Activated CD4-positive, alpha-beta T cell treated with anti-CD3 and anti-CD28 coated beads for 1 hour (primary cell): ENCODE measurements around the gene ITM2C.
A peak's percentile ranks its signal among the peaks of the same experiment; 100 is the strongest.

ENCODE experiments used
- DNase-seq: peaks from one replicate; pipeline ENCODE4 v3.0.0-alpha.2; 2020

ITM2C gene

DNA sequence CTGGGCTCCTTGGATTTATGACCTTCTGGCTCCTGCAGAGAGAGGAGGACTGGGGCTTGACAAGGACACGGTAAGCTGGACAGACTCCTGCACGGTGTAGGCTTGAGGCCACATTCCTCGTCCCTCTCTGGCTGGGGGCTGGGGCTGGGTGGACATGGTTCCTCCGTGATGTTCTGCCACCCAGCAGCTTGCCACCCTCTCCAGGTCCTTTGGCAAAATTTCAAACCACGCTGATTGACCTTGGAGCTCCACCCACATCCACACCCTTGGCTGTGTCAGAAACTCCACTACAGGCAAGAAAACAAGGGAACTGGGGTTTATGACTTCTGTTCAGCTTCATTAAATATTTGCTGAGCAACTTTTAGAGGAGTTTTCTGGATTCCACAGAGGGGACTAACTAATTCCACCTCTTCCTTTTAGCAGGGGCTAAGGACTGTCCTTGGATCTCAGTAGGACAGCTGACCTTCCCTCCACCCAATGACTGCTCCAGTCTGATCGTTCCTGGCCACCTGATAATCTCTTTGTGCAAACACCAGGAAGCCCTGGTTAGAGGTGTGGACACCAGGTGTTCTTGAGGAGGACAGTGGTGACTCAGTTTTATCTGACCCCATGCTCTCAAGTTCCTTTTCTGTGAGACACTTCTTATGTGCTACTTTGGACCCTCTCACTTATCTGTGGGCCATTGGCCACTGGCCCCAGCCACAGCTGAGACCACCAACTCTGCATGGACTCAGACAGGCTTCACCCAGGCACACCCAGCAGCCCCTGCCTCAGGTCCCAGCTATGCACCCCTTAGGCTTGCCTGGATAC is 31.0 kb downstream of the ITM2C start:
- no peak for DNase-seq

DNA sequence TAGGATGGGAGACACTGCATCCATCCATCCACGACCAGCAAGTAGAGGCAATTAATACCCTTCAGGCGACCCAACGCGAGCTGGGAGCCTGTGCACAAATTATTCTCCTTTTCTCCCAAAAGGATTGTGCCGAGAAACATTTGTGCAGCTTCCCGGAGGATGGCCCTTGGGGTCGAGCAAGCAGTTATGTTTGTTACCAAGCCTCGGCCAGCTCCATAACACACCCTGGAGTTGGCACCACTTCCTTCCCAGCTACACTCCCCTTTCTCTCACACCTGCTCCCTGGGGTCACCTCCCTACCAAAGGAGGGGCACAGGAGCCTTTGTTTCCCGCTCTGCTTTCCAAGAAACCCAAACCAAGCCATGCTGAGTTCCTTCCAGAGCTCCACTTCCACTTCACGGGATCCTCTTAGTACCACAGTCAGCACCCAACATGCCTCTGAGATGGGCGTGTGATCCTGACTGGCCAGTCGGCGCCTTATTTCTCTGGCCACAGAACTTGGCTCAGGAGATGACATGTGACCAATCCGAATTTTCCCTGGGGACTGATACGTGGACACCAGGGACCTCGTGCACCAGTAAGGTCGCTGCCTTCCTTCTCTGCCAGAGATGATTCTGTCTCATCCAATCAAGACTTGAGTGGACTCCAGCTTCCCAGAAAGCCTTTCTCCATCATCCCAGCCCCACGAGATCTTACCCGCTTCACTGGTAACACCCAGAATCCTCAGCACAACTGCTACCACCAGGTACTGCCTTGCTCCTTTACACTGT is 31.8 kb downstream of the ITM2C start:
- no peak for DNase-seq

DNA sequence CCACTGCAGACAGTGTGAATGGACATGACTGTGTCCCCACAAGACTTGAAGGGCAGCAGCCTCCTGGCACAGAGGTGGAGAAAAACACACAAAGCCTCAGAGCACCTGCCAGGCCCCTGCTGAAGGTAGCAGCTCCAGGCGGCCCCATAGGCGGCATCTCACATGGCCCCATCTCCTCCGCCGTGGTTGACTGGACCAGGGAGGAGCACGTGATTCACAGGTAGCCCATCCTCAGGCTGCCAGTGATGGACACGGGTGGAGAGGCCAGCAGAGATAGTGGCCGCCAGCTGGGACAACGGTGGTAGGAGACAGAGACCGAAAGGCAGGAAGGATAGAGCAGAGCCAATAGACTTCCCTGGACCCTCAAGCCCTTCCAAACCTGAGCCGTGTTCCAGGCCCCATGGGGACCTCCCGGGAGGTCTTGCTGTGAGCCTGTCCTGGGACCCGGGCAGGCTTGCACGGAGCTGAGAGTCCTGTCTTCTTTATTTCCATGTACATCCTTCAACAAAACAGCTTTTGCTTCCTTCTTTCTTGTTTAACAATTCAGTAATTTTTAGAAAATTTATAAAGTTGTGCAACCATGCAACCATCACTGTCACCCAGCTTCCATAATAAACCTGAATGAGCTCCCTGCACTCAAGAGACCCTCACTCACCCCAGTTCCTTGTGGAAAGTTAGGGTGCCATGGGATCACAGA is 33.4 kb downstream of the ITM2C start:
- no peak for DNase-seq

DNA sequence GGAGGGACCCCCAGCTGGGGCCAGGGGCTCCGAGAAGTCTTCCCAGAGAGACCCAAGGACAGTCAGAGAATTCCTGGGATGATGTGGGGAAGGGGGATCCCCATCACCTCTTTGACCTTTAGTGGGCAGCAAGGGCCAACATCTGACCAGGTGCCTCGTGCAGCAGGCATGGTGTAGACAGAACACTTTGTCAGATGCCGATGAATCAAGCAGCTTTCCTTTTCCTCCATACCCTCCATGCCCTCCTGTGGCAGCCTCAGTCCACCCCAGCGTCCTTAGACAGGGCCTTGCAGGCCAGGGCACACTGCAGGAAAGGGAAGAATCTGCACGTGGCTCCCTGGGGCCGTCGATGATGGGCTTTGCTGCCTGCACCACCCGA is 34.0 kb downstream of the ITM2C start:
- no peak for DNase-seq

GRCh38 chr2:230899287-230899686 is 34.5 kb downstream of the ITM2C start:
- no peak for DNase-seq

DNA sequence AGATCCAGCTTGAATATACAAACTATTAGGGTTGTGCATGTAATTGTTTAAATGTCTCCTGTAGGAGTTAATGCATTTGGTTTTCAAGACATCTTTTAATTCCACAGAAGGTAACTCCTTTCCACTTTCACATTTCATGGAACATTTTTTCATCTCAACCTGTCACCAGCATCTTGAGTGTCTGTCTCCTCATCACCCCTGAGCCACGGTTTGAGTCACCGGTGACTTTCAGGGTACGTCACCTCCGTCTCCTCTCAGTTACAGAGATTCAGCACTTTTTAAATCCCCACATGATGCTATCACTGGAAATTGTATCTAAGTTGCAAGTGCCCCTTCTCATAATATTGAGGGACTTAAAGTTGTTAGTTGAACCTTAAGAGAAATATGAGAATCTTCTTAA is 35.0 kb downstream of the ITM2C start:
- no peak for DNase-seq

GRCh38 chr2:230900336-230900995 is 35.7 kb downstream of the ITM2C start:
- no peak for DNase-seq

GRCh38 chr2:230901006-230901405 is 36.3 kb downstream of the ITM2C start:
- DNase-seq: no peak

DNA sequence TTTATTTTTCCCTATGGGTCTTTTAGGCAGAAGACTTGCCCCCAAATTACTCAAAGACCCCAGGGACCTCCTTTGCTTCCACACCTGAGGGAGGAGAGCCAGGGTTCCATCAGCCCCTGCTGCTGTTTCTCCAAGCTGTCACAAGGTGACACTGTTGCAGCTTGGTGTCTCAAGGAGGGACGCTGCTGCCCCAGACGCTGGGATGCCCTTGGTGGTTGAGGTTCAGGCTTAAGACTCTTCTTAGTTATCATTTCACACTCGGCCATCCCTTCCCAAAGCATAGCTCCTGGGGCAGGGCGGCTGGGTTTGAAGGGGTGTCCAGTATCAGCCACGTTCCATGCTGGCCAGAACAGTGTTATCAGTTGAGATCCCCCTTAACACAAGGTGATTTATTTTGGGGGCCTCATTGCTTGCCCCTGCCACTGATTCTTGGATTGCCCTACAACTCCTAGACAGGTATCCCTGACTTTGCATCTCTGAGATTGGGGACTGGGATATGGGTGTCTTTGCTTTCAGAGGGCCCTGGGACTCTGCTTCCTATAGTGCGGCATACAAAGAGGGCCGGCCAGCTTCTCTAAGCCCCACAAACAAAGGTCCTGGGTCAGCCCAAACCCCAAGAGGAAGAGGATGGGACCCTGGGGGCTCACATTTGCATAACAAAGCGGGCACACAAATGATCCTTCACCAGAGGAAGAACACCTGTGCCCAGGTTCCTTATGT is 37.6 kb downstream of the ITM2C start:
- DNase-seq: peak; percentile 35

DNA sequence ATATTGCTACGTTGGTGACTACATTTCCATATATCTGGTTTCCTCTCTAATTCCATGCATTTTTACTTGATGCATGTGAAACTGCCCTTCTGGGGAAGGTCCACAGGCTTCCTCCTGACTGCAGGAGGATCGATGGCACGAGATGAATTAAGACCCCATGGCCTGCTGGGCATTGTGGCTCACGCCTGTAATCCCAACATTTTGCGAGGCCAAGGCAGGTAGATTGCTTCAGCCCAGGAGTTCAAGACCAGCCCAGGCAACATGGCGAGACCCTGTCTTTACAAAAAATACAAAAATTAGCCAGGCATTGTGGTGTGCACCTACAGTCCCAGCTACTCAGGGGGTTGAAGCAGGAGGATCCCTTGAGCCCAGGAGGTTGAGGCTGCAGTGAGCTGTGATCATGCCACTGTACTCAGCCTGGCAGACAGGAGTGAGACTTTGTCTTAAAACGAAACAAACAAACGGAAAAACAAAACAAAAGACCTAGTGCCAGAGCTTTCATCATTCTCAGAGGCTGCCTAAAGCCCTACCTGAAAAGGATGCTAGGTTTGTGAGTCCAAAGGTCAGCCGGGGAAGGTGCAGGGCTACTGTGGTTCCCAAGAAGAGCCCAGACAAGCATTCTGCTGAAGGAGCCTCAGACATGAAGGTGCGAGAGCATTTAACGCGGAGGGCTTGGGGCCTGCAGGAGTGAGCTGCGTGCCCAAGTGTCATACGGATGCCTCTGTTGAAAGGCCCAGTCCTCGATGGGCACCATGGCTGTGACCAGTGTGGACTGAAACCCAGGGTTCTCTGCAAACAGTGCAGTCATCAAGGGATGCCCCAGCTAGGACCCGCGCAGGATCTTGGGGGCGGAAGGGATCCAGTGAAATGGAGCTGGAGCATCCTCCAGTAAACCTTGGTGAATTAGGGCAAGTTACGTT is 38.7 kb downstream of the ITM2C start:
- DNase-seq: no peak

DNA sequence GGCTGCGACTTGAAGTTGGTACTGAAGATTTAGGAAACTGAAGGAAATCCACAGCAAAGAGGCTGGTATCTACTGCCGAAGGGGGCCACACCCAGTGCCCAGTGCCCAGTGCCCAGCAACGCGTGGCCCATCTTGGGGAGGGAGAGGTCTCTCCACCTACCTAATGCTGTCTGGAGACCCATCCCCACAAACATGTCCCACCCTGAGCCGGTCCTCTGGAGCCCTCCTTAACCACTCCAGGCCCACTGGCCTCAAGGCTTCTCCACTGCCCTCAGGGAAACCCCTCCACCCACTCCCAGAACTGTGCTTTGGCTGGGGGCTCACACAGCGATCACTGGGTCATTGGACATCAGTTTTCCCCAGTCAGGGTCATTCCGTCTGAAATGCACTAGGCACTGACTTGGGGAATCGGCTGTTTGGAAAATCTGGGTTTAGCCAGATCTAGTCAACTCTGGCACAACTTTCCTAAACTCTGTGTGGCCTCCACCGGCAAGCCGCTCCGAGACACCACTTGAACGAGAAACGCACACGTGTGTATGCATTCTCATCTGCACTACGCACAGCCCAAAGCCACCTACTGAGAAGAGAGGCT is 40.2 kb downstream of the ITM2C start:
- no peak for DNase-seq

DNA sequence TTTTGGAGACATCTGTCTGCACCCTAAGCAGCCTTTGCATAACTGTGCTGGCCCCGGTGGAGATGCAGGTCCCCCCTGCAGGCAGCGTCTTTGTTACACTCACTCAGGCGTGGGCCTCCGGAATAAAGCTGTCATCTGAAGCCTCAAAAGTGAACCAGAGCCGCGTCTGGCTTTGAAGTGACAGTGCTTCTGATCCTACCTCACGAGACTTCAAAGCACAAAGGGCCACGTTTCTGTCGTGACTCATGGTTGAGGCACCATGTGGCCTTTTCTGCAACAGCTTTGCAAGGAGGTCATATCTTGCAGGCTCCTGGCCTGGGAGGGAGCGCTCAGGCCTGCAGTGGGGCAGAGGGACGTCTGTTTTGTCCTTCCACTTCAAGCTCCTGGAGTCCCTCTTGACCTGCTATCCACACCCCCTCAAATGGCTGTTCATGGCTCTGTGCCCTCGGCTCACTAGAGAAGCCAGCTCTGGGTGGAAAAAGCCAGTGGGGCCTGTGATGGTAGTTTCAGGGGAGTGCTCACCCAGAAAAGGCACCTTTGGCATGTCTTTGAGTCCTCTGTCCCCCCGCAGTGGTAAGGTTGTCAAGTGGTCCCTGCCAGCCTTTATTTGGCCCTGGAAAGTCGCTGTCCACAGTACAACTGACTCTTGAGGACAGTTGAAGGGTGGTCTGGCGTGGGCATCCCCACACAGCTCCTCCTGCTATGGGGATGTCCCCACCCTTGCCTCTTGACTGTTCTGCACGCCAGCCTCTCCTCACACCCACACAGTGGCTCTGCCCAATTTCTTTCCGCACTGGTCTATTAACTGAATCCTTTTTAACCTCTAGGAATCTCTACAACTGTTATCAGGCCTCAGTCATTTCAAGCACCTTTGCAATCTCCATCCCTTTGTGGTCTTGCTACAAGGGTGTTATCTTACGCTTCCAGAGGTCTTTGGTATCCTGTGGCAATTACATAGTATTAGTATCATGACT is 41.0 kb downstream of the ITM2C start:
- DNase-seq: peak; percentile 84

DNA sequence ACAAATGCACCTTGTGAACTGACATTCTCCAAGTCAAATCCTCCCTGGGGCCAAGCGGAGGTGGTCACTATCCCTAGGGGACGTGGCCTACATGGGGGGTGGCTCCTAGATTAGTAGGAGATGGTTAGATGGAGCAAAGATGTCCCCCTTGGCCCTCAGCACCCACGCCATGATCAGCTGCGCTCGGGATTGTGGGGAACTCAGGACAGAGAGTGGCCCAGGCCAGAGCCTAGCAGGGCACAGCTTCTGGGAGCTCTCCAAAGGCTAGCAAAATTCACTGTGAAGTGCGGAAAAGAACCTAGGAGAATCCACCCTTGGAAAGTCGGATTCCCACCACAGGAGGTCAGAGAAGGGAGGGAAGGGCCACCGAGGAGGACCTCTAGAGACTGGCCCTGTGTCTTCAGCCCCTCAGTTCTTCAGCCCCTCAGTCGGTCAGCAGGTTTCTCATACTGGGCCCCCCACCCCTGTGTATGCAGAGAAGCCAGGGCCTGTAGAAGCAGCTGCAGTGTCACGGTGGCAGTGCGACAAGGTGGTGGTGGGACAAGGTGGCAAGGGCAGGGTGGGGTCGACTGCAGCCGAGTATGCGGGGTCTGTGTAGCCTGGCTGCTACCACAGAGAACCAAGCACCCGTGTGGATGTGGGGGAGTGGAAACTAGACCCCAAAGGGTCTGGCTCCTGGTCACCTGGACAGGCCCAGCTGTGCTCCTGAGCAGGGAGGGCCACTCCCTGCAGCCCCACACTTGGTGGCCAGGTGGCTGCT is 41.9 kb downstream of the ITM2C start:
- DNase-seq: no peak

- DNase-seq: no peak
These were observed 42.8 kb downstream of the ITM2C start for GRCh38 chr2:230907361-230908091.

DNA sequence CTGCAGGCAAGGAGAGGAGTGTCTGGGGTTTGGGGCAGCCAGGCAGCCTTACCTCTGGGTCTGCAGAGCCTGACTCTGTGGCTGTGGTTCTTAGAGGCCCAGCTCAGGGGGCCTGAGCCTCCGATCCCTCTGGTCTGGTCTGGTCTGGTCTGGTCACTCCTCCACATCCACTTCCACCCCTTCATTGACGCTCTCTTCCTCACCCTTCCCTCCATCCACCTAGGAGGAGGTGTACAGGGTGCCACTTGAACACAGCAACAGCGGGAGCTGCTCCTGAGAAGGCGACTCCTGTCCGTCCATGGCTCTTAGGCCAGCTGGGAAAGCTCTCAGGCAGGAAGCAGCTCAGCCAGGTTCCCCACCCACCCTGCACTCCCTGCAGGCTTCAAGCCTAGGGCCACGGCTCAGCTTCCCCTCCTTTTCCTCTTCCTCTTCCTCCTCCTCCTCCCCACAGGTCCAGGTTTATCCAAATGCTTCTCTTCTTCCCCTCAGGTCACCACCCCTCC is 43.4 kb downstream of the ITM2C start:
- DNase-seq: no peak

DNA sequence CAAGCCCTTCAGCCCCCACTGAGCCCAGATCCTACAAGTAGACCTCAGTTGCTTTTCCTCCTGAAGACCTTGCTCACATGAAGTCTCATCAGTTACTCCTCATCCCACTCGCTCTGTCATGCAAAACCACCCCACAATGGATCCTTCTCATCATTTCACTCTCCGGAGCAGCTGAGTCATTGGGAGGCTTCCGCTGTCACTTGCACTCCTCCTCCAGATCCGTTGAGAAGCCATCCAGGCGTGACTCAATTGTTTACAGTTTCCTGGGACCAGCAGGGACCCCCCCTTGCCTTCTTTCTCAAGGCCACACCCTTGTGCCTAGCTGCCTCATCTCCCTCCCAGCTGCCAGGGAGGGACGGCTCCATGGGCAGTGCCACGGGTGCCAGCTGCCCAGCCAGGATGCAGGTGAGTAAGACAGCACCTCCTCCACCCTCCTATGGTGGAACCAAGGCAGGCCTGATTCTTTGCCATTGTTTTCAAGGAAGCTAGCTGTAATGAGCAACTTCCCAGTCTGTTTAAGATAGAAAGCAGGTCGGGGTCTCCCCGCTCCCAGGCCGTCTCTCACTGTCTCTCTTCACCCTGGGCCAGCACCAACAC is 44.0 kb downstream of the ITM2C start:
- no peak for DNase-seq

DNA sequence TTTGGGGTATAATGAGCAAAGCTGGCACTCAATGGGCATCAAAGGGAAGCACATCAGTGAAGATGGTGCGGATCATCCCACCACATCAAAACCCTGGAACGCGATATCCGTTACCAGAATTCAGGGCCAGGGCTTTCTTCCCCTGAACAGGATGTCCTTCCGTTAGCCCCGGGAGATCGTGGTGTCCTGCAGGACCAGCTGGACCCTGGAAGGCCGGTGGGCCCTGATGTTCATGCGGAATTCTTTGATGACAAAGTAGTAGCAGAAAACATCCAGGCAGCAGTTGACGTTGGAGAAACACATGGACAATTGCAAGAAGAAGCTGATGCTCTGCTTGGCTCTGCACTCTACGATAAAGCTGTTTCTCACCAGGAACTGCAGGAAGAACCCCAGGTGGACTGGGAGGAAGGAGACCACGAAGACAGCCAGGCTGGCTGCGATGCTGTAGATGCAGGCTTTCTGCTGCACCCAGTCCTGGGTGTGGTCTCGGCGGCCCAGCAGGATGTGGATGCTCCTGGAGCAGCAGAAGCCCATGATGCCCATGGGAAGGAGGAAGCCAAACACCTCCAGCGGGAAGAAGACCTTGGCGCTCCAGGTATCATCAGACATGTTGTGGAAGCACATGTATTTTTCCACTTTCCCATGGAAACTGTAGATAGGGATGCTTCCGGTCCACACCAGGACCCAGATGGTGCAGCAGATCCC is 45.3 kb downstream of the ITM2C start:
- no peak for DNase-seq
